Adrenal gland (tissue), 12 donors: Measurements from ENCODE around the gene ADAMTS4. TPM values are rescaled to one million over a fixed set of nuclear protein-coding genes. Genes with fewer than 3 reads are reported as not detected.
A peak's percentile ranks its signal among the peaks of the same experiment; 100 is the strongest.

Experiments
- DNase-seq, 7 donors: peaks; one replicate each; pipeline ENCODE4 v3.0.0-alpha.2; 2019 to 2020
- H3K27ac ChIP-seq, 5 donors: fragments of 200-600 bp; sonication (generic) in 4 of 5; 1 replicate in 3 of 5; 2 replicates in 2 of 5; pipeline versions ENCODE4 v1.5.1 to v1.8.0; 2016 to 2020; ENCODE audit warnings: mild to moderate bottlenecking in 1 of 5
- H3K27me3 ChIP-seq: fragments of 200-600 bp; 2 replicates; pipeline ENCODE4 v1.8.0; 2021
- H3K36me3 ChIP-seq, 2 donors: fragments of 200-600 bp; replicated peaks in 1 of 2; 1 replicate in 1 of 2; 2 replicates in 1 of 2; pipeline versions ENCODE4 v1.5.1 to v1.8.0; 2018 to 2022
- H3K4me1 ChIP-seq, 2 donors: fragments of 200-600 bp; replicated peaks in 1 of 2; 1 replicate in 1 of 2; 2 replicates in 1 of 2; pipeline versions ENCODE4 v1.5.1 to v1.8.0; 2018 to 2021
- H3K4me3 ChIP-seq, 4 donors: fragments of 200-600 bp; sonication (generic) in 3 of 4; one replicate each; pipeline ENCODE4 v1.5.1; 2016 to 2018
- H3K9me3 ChIP-seq, 3 donors: fragments of 200-600 bp; sonication (generic) in 1 of 3; replicated peaks in 1 of 3; 1 replicate in 2 of 3; 2 replicates in 1 of 3; pipeline versions ENCODE4 v1.5.1 to v1.8.0; 2016 to 2021
- CTCF ChIP-seq, 6 experiments: fragments of 450-650 bp in 4 of 6; fragments of 200-600 bp in 2 of 6; sonication (generic) in 1 of 6; IDR thresholded peaks; 1 replicate in 5 of 6; 2 replicates in 1 of 6; pipeline versions ENCODE4 v1.5.1 to v1.8.0; 2016 to 2021; ENCODE audit warnings: antibody characterized with exemption in 6 of 6, mild to moderate bottlenecking in 2 of 6, moderate library complexity in 1 of 6
- POLR2A ChIP-seq, 2 donors: fragments of 450-650 bp; IDR thresholded peaks; one replicate each; pipeline ENCODE4 v1.6.1; 2017; ENCODE audit warnings: antibody characterized with exemption in 2 of 2, mild to moderate bottlenecking in 2 of 2, moderate library complexity in 1 of 2
- WGBS, 4 donors: extraction: QIAGEN DNeasy Blood & Tissue Kit in 2 of 4; methylation state at CpG; one replicate each; pipeline versions ENCODE4 v1.1.5 to v1.1.7; 2013 to 2017; 5-methylcytosine and 5-hydroxymethylcytosine counted together
- intact Hi-C, 2 donors: fragments of 100-400 bp; cut with DNase I; formaldehyde crosslinking; loops; one replicate each; pipeline versions ENCODE4 v1.14.1 to v1.15.0; 2022 to 2023
- polyA plus RNA-seq, 3 donors: library from polyadenylated mRNA; stranded (reverse); fragments of 200-250 nt in 2 of 3; fragments of 350-450 nt in 1 of 3; fragmentation: Illumina TruSeq in 1 of 3; extraction: RNeasy Lipid Tissue Mini Kit (QIAGEN cat#74804) in 1 of 3; gene quantifications; one replicate each; pipeline ENCODE4 v1.2.3, GENCODE V29; 2013 to 2014
- total RNA-seq, 9 donors: library from RNA; depleted of rRNA in 4 of 9; stranded (reverse); fragments of >200 nt in 4 of 9; fragments of 120-200 nt in 1 of 9; fragmentation: NEBNext Ultra II Directional in 1 of 9; extraction: Animal tissue kit (Norgen Biotek cat#: 25700) in 1 of 9; gene quantifications; one replicate each; pipeline versions ENCODE4 v1.1.0 to v1.2.4, GENCODE V29; 2013 to 2023
- donor health status: healthy with polysubstance abuse.
- donor health status: Bipolar disorder and iron deficiency.
- donor health status: DM: yes; HTN: yes; CAD: no.
- donor health status: DM: no; HTN: no; CAD: no.
- donor health status: DM: no; HTN: no; CAD: no.
- donor health status: DM: yes; HTN: yes; CAD: no.

ADAMTS4 gene
- total and polyA plus RNA-seq, 12 donors, result 0.67 to 29.2 (median 10.2) TPM

GRCh38 chr1:161198194-161198896 is 509 bp downstream of the ADAMTS4 start:
- peak overlapping the region in 1 of 4 donors; percentile 37 for H3K4me3 ChIP-seq
- peak overlapping the region in 4 of 5 donors; percentile 6 to 99 (median 95) for H3K27ac ChIP-seq
- DNase-seq, result peak in 4 of 7 donors; percentile 48 to 52 (median 50)
- H3K27me3 ChIP-seq, result no peaks in the 10 kb centered on the region
- intact Hi-C loops, result loop anchor here (10.0 kb wide), 2 partner anchors 176 to 186 kb away; no protein-coding TSS in a partner anchor
- H3K36me3 ChIP-seq, result no peaks in the 10 kb centered on the region
- WGBS, 4 donors, result 20 to 32% (median 31%) methylated on average over 3 to 20 of the region's 20 CpGs
- no peaks in the 10 kb centered on the region for H3K9me3 ChIP-seq
- H3K4me1 ChIP-seq, result peaks cover 31 to 71% of the 10 kb centered on the region in 2 donors
- TF ChIP-seq POLR2A (IDR thresholded peaks at IDR 0.05) (no peak), CTCF (IDR thresholded peaks at IDR 0.05) (peak in 1 of 6 experiments; percentile 7)

GRCh38 chr1:161197560-161198193 is 1.2 kb downstream of the ADAMTS4 start:
- no peak for TF ChIP-seq CTCF (IDR thresholded peaks at IDR 0.05)
- TF ChIP-seq POLR2A (IDR thresholded peaks at IDR 0.05), result no peak
- H3K4me1 ChIP-seq, result peaks cover 24 to 71% of the 10 kb centered on the region in 2 donors
- DNase-seq, result no peak
- intact Hi-C loops, result loop anchor here (10.0 kb wide), 2 partner anchors 177 to 187 kb away; no protein-coding TSS in a partner anchor
- no peaks in the 10 kb centered on the region for H3K36me3 ChIP-seq
- H3K27me3 ChIP-seq, result no peaks in the 10 kb centered on the region
- 49 to 64% (median 57%) methylated on average over 8 to 11 of the region's 11 CpGs for WGBS, 4 donors
- H3K27ac ChIP-seq, result peak overlapping the region in 4 of 5 donors; percentile 13 to 99 (median 72)
- H3K9me3 ChIP-seq, result no peaks in the 10 kb centered on the region
- H3K4me3 ChIP-seq, result peak overlapping the region in 1 of 4 donors; percentile 37

GRCh38 chr1:161196521-161197451 is 2.1 kb downstream of the ADAMTS4 start:
- Histone ChIP-seq H3K27me3 (no peaks in the 10 kb centered on the region), H3K9me3 (no peaks in the 10 kb centered on the region), H3K27ac (peak overlapping the region in 4 of 5 donors; percentile 13 to 99 (median 72)), H3K4me3 (peak overlapping the region in 1 of 4 donors; percentile 37), H3K36me3 (no peaks in the 10 kb centered on the region), H3K4me1 (peaks cover 23 to 71% of the 10 kb centered on the region in 2 donors)
- WGBS, 4 donors, result 59 to 72% (median 67%) methylated on average over 8 to 27 of the region's 27 CpGs
- intact Hi-C loops, result loop anchor here (10.0 kb wide), 2 partner anchors 178 to 188 kb away; no protein-coding TSS in a partner anchor
- no peak for DNase-seq
- no peak for TF ChIP-seq CTCF (IDR thresholded peaks at IDR 0.05)
- TF ChIP-seq POLR2A (IDR thresholded peaks at IDR 0.05), result peak; percentile 4 to 11
